Measurements from ENCODE around the gene ATG4C. TPM values are rescaled to one million over a fixed set of nuclear protein-coding genes. Genes with fewer than 3 reads are reported as not detected.
"Not testable (repeated sequence)": the region's sequence is repeated elsewhere in the genome, so short reads cannot be mapped to it uniquely, and the experiment has no call there.

ATG4C gene
- 10.5 TPM for polyA plus RNA-seq (2012; ENCODE audit: missing spikeins)

GRCh38 chr1:62783736-62784508 is at the start of gene ATG4C:
Gene ATG4C (plus strand): TSS chr1:62784132. CDS start chr1:62803787, 19,655 bp downstream.
- FAIRE-seq (peak; percentile 97), DNase-seq (ENCODE audit: insufficient read length) (peak; percentile 80)
- TF ChIP-seq POLR2AphosphoS5 (IDR thresholded peaks at IDR 0.05; ENCODE audit: low read depth, low read length) (peak; percentile 95), TAF1 (IDR thresholded peaks at IDR 0.05; ENCODE audit: borderline replicate concordance, low read depth, low read length) (peak; percentile 60; the same call in 1 of the 2 replicates), POLR2A (IDR thresholded peaks at IDR 0.05; ENCODE audit: low read depth, low read length) (peak; percentile 93)

GRCh38 chr1:62735491-62736171 is 48.3 kb upstream of the ATG4C start:
- no peak for DNase-seq (ENCODE audit: insufficient read length)
- TF ChIP-seq POLR2A (IDR thresholded peaks at IDR 0.05; ENCODE audit: low read depth, low read length), result no peak
- TF ChIP-seq POLR2AphosphoS5 (IDR thresholded peaks at IDR 0.05; ENCODE audit: low read depth, low read length), result no peak
- no peak for TF ChIP-seq TAF1 (IDR thresholded peaks at IDR 0.05; ENCODE audit: borderline replicate concordance, low read depth, low read length)
- no peak for FAIRE-seq

GRCh38 chr1:62740701-62741100 is 43.2 kb upstream of the ATG4C start:
- not testable (repeated sequence) for FAIRE-seq

GRCh38 chr1:62744611-62745577 is 39.0 kb upstream of the ATG4C start:
- FAIRE-seq, result no peak
- no peak for DNase-seq (ENCODE audit: insufficient read length)
- TF ChIP-seq POLR2AphosphoS5 (IDR thresholded peaks at IDR 0.05; ENCODE audit: low read depth, low read length), result no peak
- TF ChIP-seq TAF1 (IDR thresholded peaks at IDR 0.05; ENCODE audit: borderline replicate concordance, low read depth, low read length), result no peak
- no peak for TF ChIP-seq POLR2A (IDR thresholded peaks at IDR 0.05; ENCODE audit: low read depth, low read length)

More at GRCh38 chr1:62740701-62741100, 43.2 kb upstream of the ATG4C start:
- not testable (repeated sequence) for DNase-seq (ENCODE audit: insufficient read length)

GRCh38 chr1:62746086-62746808 is 37.7 kb upstream of the ATG4C start:
- no peak for FAIRE-seq
- TF ChIP-seq POLR2AphosphoS5 (IDR thresholded peaks at IDR 0.05; ENCODE audit: low read depth, low read length) (no peak), POLR2A (IDR thresholded peaks at IDR 0.05; ENCODE audit: low read depth, low read length) (no peak), TAF1 (IDR thresholded peaks at IDR 0.05; ENCODE audit: borderline replicate concordance, low read depth, low read length) (no peak)
- DNase-seq (ENCODE audit: insufficient read length), result no peak

GRCh38 chr1:62746809-62747138 is 37.2 kb upstream of the ATG4C start:
- no peak for DNase-seq (ENCODE audit: insufficient read length)
- TF ChIP-seq POLR2AphosphoS5 (IDR thresholded peaks at IDR 0.05; ENCODE audit: low read depth, low read length) (no peak), POLR2A (IDR thresholded peaks at IDR 0.05; ENCODE audit: low read depth, low read length) (no peak), TAF1 (IDR thresholded peaks at IDR 0.05; ENCODE audit: borderline replicate concordance, low read depth, low read length) (no peak)
- FAIRE-seq, result peak; percentile 66

GRCh38 chr1:62753031-62753965 is 30.6 kb upstream of the ATG4C start:
- DNase-seq (ENCODE audit: insufficient read length), result no peak
- no peak for FAIRE-seq
- TF ChIP-seq POLR2A (IDR thresholded peaks at IDR 0.05; ENCODE audit: low read depth, low read length), result no peak
- TF ChIP-seq TAF1 (IDR thresholded peaks at IDR 0.05; ENCODE audit: borderline replicate concordance, low read depth, low read length), result no peak
- TF ChIP-seq POLR2AphosphoS5 (IDR thresholded peaks at IDR 0.05; ENCODE audit: low read depth, low read length), result no peak

- not testable (repeated sequence) for FAIRE-seq; DNase-seq (ENCODE audit: insufficient read length)
Observed at GRCh38 chr1:62754938-62755337, 29.0 kb upstream of the ATG4C start.

GRCh38 chr1:62756255-62756884 is 27.6 kb upstream of the ATG4C start:
- DNase-seq (ENCODE audit: insufficient read length); FAIRE-seq: not testable (repeated sequence)

- not testable (repeated sequence) for DNase-seq (ENCODE audit: insufficient read length); FAIRE-seq
Observed at GRCh38 chr1:62759232-62759875, 24.6 kb upstream of the ATG4C start.

- DNase-seq (ENCODE audit: insufficient read length); FAIRE-seq: not testable (repeated sequence)
Observed at GRCh38 chr1:62760021-62760782, 23.7 kb upstream of the ATG4C start.

GRCh38 chr1:62761223-62761870 is 22.6 kb upstream of the ATG4C start:
- FAIRE-seq; DNase-seq (ENCODE audit: insufficient read length): not testable (repeated sequence)

GRCh38 chr1:62762027-62762426 is 21.9 kb upstream of the ATG4C start:
- FAIRE-seq; DNase-seq (ENCODE audit: insufficient read length): not testable (repeated sequence)
